ENCODE results near the gene TMEM181. TPM values are rescaled to one million over a fixed set of nuclear protein-coding genes. Genes with fewer than 3 reads are reported as not detected.

Gene TMEM181
- total RNA-seq = 30.1 and 37.5 TPM in 2 replicates

DNA sequence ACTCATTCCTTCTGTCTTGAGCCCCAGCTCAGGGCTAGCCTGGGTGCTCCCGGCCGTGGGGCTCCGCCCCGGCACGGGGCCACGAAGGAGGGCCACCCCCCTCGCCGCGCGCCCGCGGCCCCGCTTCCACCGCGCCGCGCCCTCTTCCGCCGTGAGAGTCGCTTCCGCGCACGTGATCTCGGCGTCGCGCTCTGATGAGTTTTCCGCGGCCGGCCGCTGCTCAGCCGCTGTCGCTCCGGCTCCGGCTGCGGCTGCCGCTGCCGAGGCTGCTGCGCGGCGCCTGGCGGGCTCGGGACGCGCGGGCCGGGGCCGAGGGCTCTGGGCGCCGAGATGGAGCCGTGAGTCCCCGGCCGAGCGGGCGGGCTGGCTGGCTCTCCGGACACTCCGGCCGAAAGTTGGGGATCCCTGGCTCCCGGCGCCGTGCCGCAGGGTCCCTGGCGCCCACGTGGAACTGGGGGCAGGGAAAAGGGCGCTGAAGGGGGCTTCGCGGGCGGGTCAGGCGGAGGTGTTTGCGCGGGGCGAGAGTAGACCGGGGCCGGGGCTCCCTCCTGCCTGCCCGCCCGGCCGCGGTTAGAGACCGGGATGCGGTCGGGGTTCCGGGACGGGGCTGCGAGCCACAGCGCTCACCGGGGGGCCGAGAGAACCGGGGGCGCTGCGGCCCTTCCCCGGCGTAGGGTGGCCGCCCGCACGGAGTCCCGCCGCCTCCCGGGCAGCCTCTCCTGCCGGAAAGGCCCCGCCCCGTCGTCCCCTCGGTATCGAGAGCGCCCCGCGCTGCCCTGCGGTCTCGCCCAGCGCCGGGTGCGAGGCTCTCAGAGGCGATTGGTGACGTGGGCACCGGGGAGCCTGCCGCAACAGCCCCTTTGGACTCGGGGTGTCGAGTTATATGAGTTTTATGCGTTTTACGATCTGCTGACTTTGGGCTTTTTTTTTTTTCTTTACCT, at the start of gene TMEM181:
TMEM181 (plus strand) TSS at position 197 of the 941 bp plus-strand sequence; CDS start at position 331, 134 bp downstream.

DNA sequence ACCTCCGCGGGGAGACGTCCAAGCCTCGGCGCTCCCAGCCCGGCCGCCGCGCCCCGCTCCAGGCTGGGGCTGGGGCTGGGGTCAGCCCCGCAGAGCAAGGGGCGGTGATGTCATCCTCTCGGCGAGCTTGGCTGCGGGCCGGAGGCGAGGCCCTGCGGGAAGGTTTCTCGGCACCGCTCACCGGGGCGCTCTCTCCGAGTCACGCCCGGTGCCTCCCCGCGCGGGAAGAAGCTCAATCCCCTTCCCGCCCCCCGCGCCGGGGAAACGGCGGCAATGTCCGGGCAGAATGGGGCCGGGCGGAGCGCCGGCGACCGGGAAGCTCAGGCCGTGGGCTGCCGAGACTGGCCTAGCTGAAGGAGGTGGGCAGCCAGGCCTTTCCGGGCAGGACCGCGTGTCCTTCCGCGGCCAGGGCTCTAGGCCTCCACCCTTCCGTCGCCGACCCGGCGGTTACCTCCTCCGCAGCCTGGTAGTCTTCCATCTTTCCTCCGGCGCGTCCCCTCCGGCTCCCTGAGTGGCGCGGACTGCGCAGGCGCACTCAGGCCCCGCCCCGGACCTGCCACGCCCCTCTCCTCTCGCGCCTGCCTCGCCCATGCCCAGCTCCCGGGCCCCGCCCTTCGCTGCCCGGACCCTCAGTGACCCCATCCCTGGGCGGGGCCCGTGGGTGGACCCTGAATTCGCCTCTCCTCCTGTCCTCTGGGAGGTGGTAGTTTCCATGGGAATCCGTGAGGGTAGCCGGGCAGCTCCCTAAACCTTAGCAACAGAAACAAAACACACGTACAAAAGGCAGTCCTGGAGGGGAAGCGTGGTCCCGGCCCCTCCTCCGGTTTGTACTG, 84.6 kb downstream of the TMEM181 start, which contains the start of gene DYNLT1:
DYNLT1 (minus strand) TSS at position 513 of the 833 bp plus-strand sequence; CDS start at position 478, 35 bp downstream.

GRCh38 chr6:158649289-158650143, 89.6 kb downstream of the TMEM181 start, which contains the start of gene SYTL3:
TSS of gene SYTL3 (plus strand) at chr6:158650054. CDS start at chr6:158663269, 13,215 bp downstream.

Other genes with a start within 250 kb of the TMEM181 start
- gene TULP4, start 247.6 kb upstream of the TMEM181 start, total RNA-seq = 93.7 and 103 TPM in 2 replicates
- 103 and 144 TPM in 2 replicates for gene DYNLT1, start 84.7 kb downstream of the TMEM181 start, total RNA-seq
- 4.9 and 7.4 TPM in 2 replicates for gene SYTL3, start 90.0 kb downstream of the TMEM181 start, total RNA-seq

All from smooth muscle cell of trachea (primary cell).